ENCODE measurements around the gene TUBG2.

Gene TUBG2

GRCh38 chr17:42700586-42701289, 41.7 kb downstream of the TUBG2 start:
- no peak for DNase-seq

GRCh38 chr17:42702446-42702845, 43.4 kb downstream of the TUBG2 start:
- no peak for DNase-seq

GRCh38 chr17:42704490-42704836, 45.4 kb downstream of the TUBG2 start:
- no peak for DNase-seq

- DNase-seq, result no peak
Observed at GRCh38 chr17:42704837-42705494, 45.9 kb downstream of the TUBG2 start.

GRCh38 chr17:42706732-42707131, 47.6 kb downstream of the TUBG2 start:
- no peak for DNase-seq

GRCh38 chr17:42708588-42708987, 49.5 kb downstream of the TUBG2 start:
- DNase-seq, result no peak

GRCh38 chr17:42709561-42709960, 50.5 kb downstream of the TUBG2 start:
- DNase-seq, result no peak
